K562 (cell line): ENCODE data around the gene ATP1A2. TPM values are rescaled to one million over a fixed set of nuclear protein-coding genes. Genes with fewer than 3 reads are reported as not detected.

ENCODE experiments used
- ATAC-seq: fragments of 200-7000 bp; cut with Tn5 transposase; 3 replicates; pipeline ENCODE4 v1.9.1; 2020; ENCODE audit warnings: moderate library complexity
- BruUV-seq: library from RNA; stranded (reverse); fragments of 400-500 nt; replicated peaks from 2 replicates; lab custom pipeline; 2021; lab: Mats Ljungman, UMichigan
- CTCF ChIA-PET: fragments of 300-600 bp; formaldehyde crosslinking; extraction: SDS; loops from one replicate; lab custom pipeline; 2021; ENCODE audit warnings: low intra/inter-chr PET ratio; lab: Yijun Ruan, JAX
- POLR2A ChIA-PET: fragments of 300-600, 350-650 bp; sonication (Branson Sonifier 250); formaldehyde crosslinking; extraction: SDS; loops from one replicate; lab custom pipeline; 2021; ENCODE audit warnings: antibody characterized with exemption, inconsistent platforms; lab: Yijun Ruan, JAX
- DNase-seq, 4 experiments: peaks; one replicate each; pipeline versions ENCODE4 v3.0.0 to v3.0.0-alpha.2; 2011 to 2018; ENCODE audit warnings: low spot score in 3 of 4, mixed read lengths in 3 of 4; ENCODE audit errors: extremely low read depth in 1 of 4
- FAIRE-seq: peaks from 2 replicates; lab custom pipeline; 2011; peaks lifted over from hg19 to GRCh38; lab: Jason Lieb, UNC
- H2AFZ ChIP-seq: 2 replicates; pipeline ENCODE4 v1.6.0; 2011; ENCODE audit warnings: low read depth, low read length, control low read depth, inconsistent platforms
- H3K27ac ChIP-seq: fragments of 200-600 bp; 3 replicates; pipeline ENCODE4 v1.8.0; 2011; ENCODE audit warnings: low read depth, mild to moderate bottlenecking, control low read depth, inconsistent platforms, low read length, moderate library complexity, mixed read lengths; ENCODE audit errors: extremely low read depth
- H3K27me3 ChIP-seq, 2 experiments: fragments of 300-600 bp in 1 of 2; 2 replicates in 1 of 2; 3 replicates in 1 of 2; pipeline versions ENCODE4 v1.6.0 to v1.8.0; 2011; ENCODE audit warnings: inconsistent platforms in 2 of 2, low read length in 2 of 2, mild to moderate bottlenecking in 1 of 2, mixed read lengths in 1 of 2, moderate library complexity in 1 of 2; ENCODE audit not compliant: control insufficient read depth in 2 of 2, insufficient read depth in 2 of 2
- H3K36me3 ChIP-seq: fragments of 300-600 bp; 3 replicates; pipeline ENCODE4 v1.8.0; 2011; ENCODE audit warnings: mild to moderate bottlenecking, low read length, inconsistent platforms; ENCODE audit not compliant: control insufficient read depth, insufficient read depth
- H3K4me1 ChIP-seq, 2 experiments: fragments of 200-600 bp in 1 of 2; replicated peaks in 1 of 2; 2 replicates in 1 of 2; 3 replicates in 1 of 2; pipeline versions ENCODE4 v1.5.1 to v1.8.0; 2011; ENCODE audit warnings: inconsistent platforms in 2 of 2, low read length in 2 of 2, mild to moderate bottlenecking in 1 of 2, mixed read lengths in 1 of 2, moderate library complexity in 1 of 2; ENCODE audit not compliant: control insufficient read depth in 2 of 2, insufficient read depth in 2 of 2
- H3K4me2 ChIP-seq: 2 replicates; pipeline ENCODE4 v1.6.1; 2011; ENCODE audit warnings: low read length, control low read depth, inconsistent platforms, mixed read lengths; ENCODE audit not compliant: insufficient read depth
- H3K4me3 ChIP-seq: fragments of 200-600 bp; sonication (generic), shearing (Covaris generic); 2 replicates; pipeline ENCODE4 v1.5.1; 2016; ENCODE audit warnings: control low read depth, inconsistent platforms
- H3K79me2 ChIP-seq: fragments of 200-600 bp; 3 replicates; pipeline ENCODE4 v1.8.0; 2011; ENCODE audit warnings: low read length, inconsistent platforms; ENCODE audit not compliant: control insufficient read depth, insufficient read depth
- H3K9ac ChIP-seq, 2 experiments: 2 replicates each; pipeline versions ENCODE4 v1.6.0 to v1.6.1; 2011; ENCODE audit warnings: low read depth in 2 of 2, low read length in 2 of 2, control low read depth in 1 of 2, inconsistent platforms in 1 of 2, mild to moderate bottlenecking in 1 of 2, mixed read lengths in 1 of 2; ENCODE audit not compliant: insufficient read depth in 1 of 2
- H3K9me1 ChIP-seq: one replicate; pipeline ENCODE4 v1.6.0; 2011; ENCODE audit warnings: inconsistent platforms, mild to moderate bottlenecking, low read length, moderate library complexity; ENCODE audit not compliant: control insufficient read depth, insufficient read depth
- H3K9me3 ChIP-seq: replicated peaks from 2 replicates; pipeline ENCODE4 v1.5.1; 2011; ENCODE audit warnings: low read depth, low read length, inconsistent platforms; ENCODE audit not compliant: control insufficient read depth, insufficient read depth
- H4K20me1 ChIP-seq: replicated peaks from 2 replicates; pipeline ENCODE4 v1.6.1; 2011; ENCODE audit warnings: low read length, inconsistent platforms, mixed read lengths; ENCODE audit not compliant: control insufficient read depth, insufficient read depth
- ATF3 ChIP-seq, 2 experiments: fragments of 450-650 bp in 1 of 2; sonication (generic) in 1 of 2; formaldehyde crosslinking in 1 of 2; IDR thresholded peaks in 1 of 2; conservative IDR thresholded peaks in 1 of 2; 2 replicates each; pipeline versions ENCODE4 v1.6.1 to v1.8.1; 2016 to 2023; ENCODE audit warnings: mild to moderate bottlenecking in 2 of 2, moderate library complexity in 2 of 2, inconsistent platforms in 1 of 2, missing genetic modification reagents in 1 of 2
- CEBPG ChIP-seq, 3 experiments: fragments of 200-800 bp in 1 of 3; sonication (Bioruptor generic) in 1 of 3; sonication (generic) in 1 of 3; formaldehyde crosslinking in 1 of 3; IDR thresholded peaks in 2 of 3; conservative IDR thresholded peaks in 1 of 3; 2 replicates each; pipeline versions ENCODE4 v1.6.1 to v1.8.0; 2016 to 2022; ENCODE audit warnings: missing compliant biosample characterization in 2 of 3, missing genetic modification characterization in 2 of 3, mild to moderate bottlenecking in 1 of 3, missing genetic modification reagents in 1 of 3
- KDM4B ChIP-seq, 2 experiments: fragments of 450-650 bp in 1 of 2; sonication (generic) in 1 of 2; IDR thresholded peaks; 2 replicates each; pipeline ENCODE4 v1.6.1; 2016 to 2017; ENCODE audit warnings: borderline replicate concordance in 2 of 2, antibody characterized with exemption in 1 of 2, low read depth in 1 of 2, mild to moderate bottlenecking in 1 of 2
- MCM3 ChIP-seq: fragments of 450-650 bp; IDR thresholded peaks from 2 replicates; pipeline ENCODE4 v1.6.1; 2016
- NR2C2 ChIP-seq, 2 experiments: fragments of 200-800 bp in 1 of 2; sonication (Bioruptor generic) in 1 of 2; sonication (generic) in 1 of 2; formaldehyde crosslinking in 1 of 2; IDR thresholded peaks; 2 replicates each; pipeline versions ENCODE4 v1.6.1 to v1.8.0; 2016 to 2022; ENCODE audit warnings: mild to moderate bottlenecking in 1 of 2, missing compliant biosample characterization in 1 of 2, missing genetic modification characterization in 1 of 2, missing genetic modification reagents in 1 of 2
- PHTF2 ChIP-seq: fragments of 250-450 bp; sonication (Bioruptor Pico); IDR thresholded peaks from 2 replicates; pipeline ENCODE4 v1.5.0; 2021; ENCODE audit warnings: mild to moderate bottlenecking
- SP1 ChIP-seq: sonication (generic); formaldehyde crosslinking; IDR thresholded peaks from 2 replicates; pipeline ENCODE4 v1.8.1; 2022; ENCODE audit warnings: mild to moderate bottlenecking, missing genetic modification reagents
- TEAD2 ChIP-seq: fragments of 450-650 bp; IDR thresholded peaks from 2 replicates; pipeline ENCODE4 v1.6.1; 2016; ENCODE audit warnings: missing genetic modification characterization, control low read depth, missing compliant biosample characterization
- VEZF1 ChIP-seq: fragments of 200-800 bp; sonication (Bioruptor generic); IDR thresholded peaks from 2 replicates; pipeline ENCODE4 v1.6.1; 2017; ENCODE audit warnings: missing genetic modification characterization, missing compliant biosample characterization
- XRCC3 ChIP-seq: fragments of 450-650 bp; IDR thresholded peaks from 2 replicates; pipeline ENCODE4 v1.6.1; 2017; ENCODE audit warnings: mild to moderate bottlenecking, moderate library complexity
- ZNF217 ChIP-seq: sonication (generic); formaldehyde crosslinking; IDR thresholded peaks from 2 replicates; pipeline ENCODE4 v1.8.0; 2022; ENCODE audit warnings: mild to moderate bottlenecking, missing genetic modification reagents
- ZNF449 ChIP-seq: fragments of 250-450 bp; sonication (Bioruptor Pico); IDR thresholded peaks from 2 replicates; pipeline ENCODE4 v1.8.0; 2022; ENCODE audit warnings: moderate library complexity, mild to moderate bottlenecking, inconsistent platforms
- ZNF584 ChIP-seq: fragments of 200-800 bp; sonication (Bioruptor generic); IDR thresholded peaks from 2 replicates; pipeline ENCODE4 v1.6.1; 2016; ENCODE audit warnings: low read depth, mild to moderate bottlenecking, missing genetic modification characterization, missing compliant biosample characterization
- ZNF696 ChIP-seq: fragments of 250-450 bp; sonication (Bioruptor Pico); conservative IDR thresholded peaks from 2 replicates; pipeline ENCODE4 v1.4.0; 2020; ENCODE audit warnings: mild to moderate bottlenecking, moderate library complexity
- ZNF764 ChIP-seq: fragments of 250-450 bp; sonication (Bioruptor Pico); IDR thresholded peaks from 2 replicates; pipeline ENCODE4 v1.4.0; 2020; ENCODE audit warnings: low read depth, mild to moderate bottlenecking, moderate library complexity
- WGBS: fragments of 100-300 bp; shearing (Covaris generic); methylation state at CpG from one replicate; pipeline ENCODE4 v1.1.6; 2016; ENCODE audit warnings: low coverage, mixed read lengths; ENCODE audit not compliant: insufficient coverage; ENCODE audit errors: missing lambda C conversion rate; 5-methylcytosine and 5-hydroxymethylcytosine counted together
- in situ Hi-C: fragments of 300-500 bp; cut with MboI; formaldehyde crosslinking; loops from 4 replicates; pipeline ENCODE4 v1.15.0; 2018; ENCODE audit warnings: inconsistent platforms, mixed read lengths
- intact Hi-C: fragments of 100-400 bp; cut with micrococcal nuclease; formaldehyde crosslinking; loops from 2 replicates; pipeline ENCODE4 v1.14.2; 2022
- polyA plus RNA-seq, 8 experiments: library from polyadenylated mRNA; depleted of rRNA in 4 of 8; stranded (reverse) in 5 of 8; unstranded in 3 of 8; fragments of >200 nt; fragmentation: Nextera tagmentation in 2 of 8; fragmentation: Illumina TruSeq in 1 of 8; extraction: Ambion mirVana in 2 of 8; extraction: Trizol in 1 of 8; gene quantifications; 2 replicates each; pipeline versions ENCODE4 v1.2.1 to v1.2.3, GENCODE V29; 2011 to 2014; ENCODE audit warnings: inconsistent platforms in 1 of 8, missing spikeins in 1 of 8
- total RNA-seq, 7 experiments: library from RNA; depleted of rRNA in 6 of 7; stranded (reverse); fragments of >200 nt in 6 of 7; fragmentation: Illumina TruSeq in 2 of 7; extraction: Trizol in 2 of 7; gene quantifications; 2 replicates each; pipeline versions ENCODE4 v1.2.1 to v1.2.3, GENCODE V29; 2011 to 2021; ENCODE audit warnings: low replicate concordance in 1 of 7

ATP1A2 gene
- total and polyA plus RNA-seq, 9 of the 15 experiments (the other 6 are each of a cell fraction or from before 2014, with no cell fraction given): 0.04 to 0.11 (median 0.09) TPM; not detected in 6

- H3K9me3 ChIP-seq: no peaks in the 10 kb centered on the region
- H3K9ac ChIP-seq: no peak overlapping the region
- H4K20me1 ChIP-seq: no peaks in the 10 kb centered on the region
- H3K4me1 ChIP-seq: no peaks in the 10 kb centered on the region
- no peaks in the 10 kb centered on the region for H3K79me2 ChIP-seq
- no TSS peak for BruUV-seq
- in situ Hi-C loops (no loop called here), intact Hi-C loops (no loop called here)
- ChIA-PET CTCF (no interaction called here), POLR2A (no interaction called here)
- 5% methylated on average over 2 of the region's 2 CpGs for WGBS
- TF ChIP-seq ZNF584 (CRISPR knock-in tag): no peak
- TF ChIP-seq ZNF217: no peak
- TF ChIP-seq ZNF764 (CRISPR knock-in tag): no peak
- TF ChIP-seq XRCC3: no peak
- no peak for TF ChIP-seq SP1 (CRISPR knock-in tag)
- no peak for TF ChIP-seq VEZF1 (CRISPR knock-in tag)
- TF ChIP-seq MCM3: no peak
- no peak for TF ChIP-seq CEBPG (CRISPR knock-in tag; IDR thresholded peaks at IDR 0.05)
- peak; percentile 52 to 73 for TF ChIP-seq CEBPG (tag; conservative IDR thresholded peaks at IDR 0.05 in 1 of 2, IDR thresholded peaks at IDR 0.05 in 1 of 2)
- TF ChIP-seq ZNF449 (CRISPR knock-in tag): no peak
- TF ChIP-seq ATF3 (IDR thresholded peaks at IDR 0.05): peak; percentile 18; the same call in 1 of the 2 replicates
- TF ChIP-seq ATF3 (CRISPR knock-in tag; conservative IDR thresholded peaks at IDR 0.05): no peak
- no peak for TF ChIP-seq ZNF696 (CRISPR knock-in tag)
- no peak for TF ChIP-seq NR2C2 (CRISPR knock-in tag; IDR thresholded peaks at IDR 0.05)
- TF ChIP-seq NR2C2 (tag; IDR thresholded peaks at IDR 0.05): no peak
- no peak for TF ChIP-seq KDM4B (IDR thresholded peaks at IDR 0.05; ENCODE audit: borderline replicate concordance in 2 of 2, low read depth in 1 of 2)
- TF ChIP-seq TEAD2 (tag): no peak
- no peak for TF ChIP-seq PHTF2 (CRISPR knock-in tag)
- peaks cover 12 to 27% of the 10 kb centered on the region in 2 experiments; a peak in 3 of 5 replicates for H3K27me3 ChIP-seq
- no peak overlapping the region for H3K4me2 ChIP-seq
- FAIRE-seq: no peak
- no peaks in the 10 kb centered on the region for H3K9me1 ChIP-seq
- no peak for DNase-seq
- no peak overlapping the region for H2AFZ ChIP-seq
- H3K27ac ChIP-seq: no peak overlapping the region
- H3K36me3 ChIP-seq: no peaks in the 10 kb centered on the region
- no peak overlapping the region for H3K4me3 ChIP-seq
- ATAC-seq: no peak
These were observed 34.2 kb downstream of the ATP1A2 start for GRCh38 chr1:160149716-160150115.
